Gastrocnemius medialis (tissue), 4 donors: Measurements from ENCODE around the gene TMEM272.

Source experiments
- CTCF ChIP-seq, 5 experiments: fragments of 450-650 bp in 3 of 5; fragments of 200-600 bp in 2 of 5; sonication (generic) in 2 of 5; IDR thresholded peaks in 4 of 5; conservative IDR thresholded peaks in 1 of 5; 1 replicate in 4 of 5; 2 replicates in 1 of 5; pipeline ENCODE4 v1.5.1; 2016 to 2019; ENCODE audit warnings: antibody characterized with exemption in 5 of 5, mild to moderate bottlenecking in 3 of 5, moderate library complexity in 3 of 5
- POLR2A ChIP-seq, 2 donors: fragments of 450-650 bp; IDR thresholded peaks; one replicate each; pipeline ENCODE4 v1.6.1; 2017; ENCODE audit warnings: antibody characterized with exemption in 2 of 2, mild to moderate bottlenecking in 2 of 2, moderate library complexity in 2 of 2

GRCh38 chr13:51885651-51886050 lies 40.7 kb upstream of the TMEM272 start:
- TF ChIP-seq CTCF (IDR thresholded peaks at IDR 0.05 in 4 of 5, conservative IDR thresholded peaks at IDR 0.05 in 1 of 5) (no peak), POLR2A (IDR thresholded peaks at IDR 0.05) (no peak)
